ENCODE measurements around the gene TMEM98.

DNA sequence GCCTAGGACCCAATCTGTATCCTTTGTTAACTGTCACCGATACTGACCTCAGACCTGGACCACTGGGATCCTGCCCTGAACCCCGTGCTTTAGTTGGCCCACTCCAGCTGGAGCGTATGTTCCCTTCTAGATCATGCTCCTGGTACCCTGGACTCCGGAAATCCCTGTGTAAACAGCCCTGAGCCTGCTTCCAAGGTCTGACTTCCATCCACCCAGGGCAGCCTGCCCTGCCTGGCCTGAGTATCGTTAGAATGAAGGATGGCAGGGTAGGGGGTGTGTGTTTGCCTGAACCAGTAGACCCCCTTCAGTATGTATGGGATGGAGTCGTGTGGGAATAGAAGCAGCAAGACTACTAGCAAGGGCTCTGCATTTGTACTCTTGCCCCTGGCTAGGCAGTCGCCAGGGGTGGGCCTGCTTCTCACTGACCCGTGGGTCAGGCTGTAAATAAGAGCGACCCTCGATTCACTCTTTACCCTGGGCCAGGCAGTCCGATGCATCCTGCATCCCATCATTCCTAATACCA lies 691 bp upstream of the TMEM98 start:
- TF ChIP-seq POLR2AphosphoS5 (IDR thresholded peaks at IDR 0.05; ENCODE audit: low read depth, low read length) (no peak), TAF1 (IDR thresholded peaks at IDR 0.05; ENCODE audit: borderline replicate concordance, insufficient read depth, low read length) (no peak), FOXP2 (optimal IDR thresholded peaks at IDR 0.05; ENCODE audit: borderline replicate concordance, extremely low read depth, extremely low read length, insufficient read depth) (no peak)
- TF ChIP-seq, protein P1, sequence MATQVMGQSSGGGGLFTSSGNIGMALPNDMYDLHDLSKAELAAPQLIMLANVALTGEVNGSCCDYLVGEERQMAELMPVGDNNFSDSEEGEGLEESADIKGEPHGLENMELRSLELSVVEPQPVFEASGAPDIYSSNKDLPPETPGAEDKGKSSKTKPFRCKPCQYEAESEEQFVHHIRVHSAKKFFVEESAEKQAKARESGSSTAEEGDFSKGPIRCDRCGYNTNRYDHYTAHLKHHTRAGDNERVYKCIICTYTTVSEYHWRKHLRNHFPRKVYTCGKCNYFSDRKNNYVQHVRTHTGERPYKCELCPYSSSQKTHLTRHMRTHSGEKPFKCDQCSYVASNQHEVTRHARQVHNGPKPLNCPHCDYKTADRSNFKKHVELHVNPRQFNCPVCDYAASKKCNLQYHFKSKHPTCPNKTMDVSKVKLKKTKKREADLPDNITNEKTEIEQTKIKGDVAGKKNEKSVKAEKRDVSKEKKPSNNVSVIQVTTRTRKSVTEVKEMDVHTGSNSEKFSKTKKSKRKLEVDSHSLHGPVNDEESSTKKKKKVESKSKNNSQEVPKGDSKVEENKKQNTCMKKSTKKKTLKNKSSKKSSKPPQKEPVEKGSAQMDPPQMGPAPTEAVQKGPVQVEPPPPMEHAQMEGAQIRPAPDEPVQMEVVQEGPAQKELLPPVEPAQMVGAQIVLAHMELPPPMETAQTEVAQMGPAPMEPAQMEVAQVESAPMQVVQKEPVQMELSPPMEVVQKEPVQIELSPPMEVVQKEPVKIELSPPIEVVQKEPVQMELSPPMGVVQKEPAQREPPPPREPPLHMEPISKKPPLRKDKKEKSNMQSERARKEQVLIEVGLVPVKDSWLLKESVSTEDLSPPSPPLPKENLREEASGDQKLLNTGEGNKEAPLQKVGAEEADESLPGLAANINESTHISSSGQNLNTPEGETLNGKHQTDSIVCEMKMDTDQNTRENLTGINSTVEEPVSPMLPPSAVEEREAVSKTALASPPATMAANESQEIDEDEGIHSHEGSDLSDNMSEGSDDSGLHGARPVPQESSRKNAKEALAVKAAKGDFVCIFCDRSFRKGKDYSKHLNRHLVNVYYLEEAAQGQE (IDR thresholded peaks at IDR 0.05; ENCODE audit: insufficient read depth in 1 of 2, low read depth in 2 of 2, low read length in 2 of 2): no peak

All from PFSK-1 (cell line).